Smooth muscle cell (in vitro differentiated cells): ENCODE data around the gene SHCBP1L. TPM values are rescaled to one million over a fixed set of nuclear protein-coding genes. Genes with fewer than 3 reads are reported as not detected.

ENCODE experiments used
- DNase-seq: peaks from one replicate; lab custom pipeline; 2025; ENCODE audit not compliant: unreplicated experiment; lab: John Stamatoyannopoulos, UW
- H2AFZ ChIP-seq: fragments of 200-600 bp; sonication (generic); 2 replicates; pipeline ENCODE4 v1.6.0; 2016; ENCODE audit warnings: antibody characterized with exemption, low read depth, mild to moderate bottlenecking
- H3F3A ChIP-seq: fragments of 200-600 bp; sonication (generic); 2 replicates; pipeline ENCODE4 v1.6.0; 2017; ENCODE audit warnings: antibody characterized with exemption, low read depth
- H3K27ac ChIP-seq: fragments of 200-600 bp; sonication (generic); 2 replicates; pipeline ENCODE4 v1.5.1; 2016; ENCODE audit warnings: low read depth, mild to moderate bottlenecking
- H3K27me3 ChIP-seq: fragments of 200-600 bp; sonication (generic); 2 replicates; pipeline ENCODE4 v1.6.1; 2016; ENCODE audit warnings: low read depth, mild to moderate bottlenecking
- H3K36me3 ChIP-seq: fragments of 200-600 bp; sonication (generic); 2 replicates; pipeline ENCODE4 v1.5.1; 2016; ENCODE audit warnings: low read depth
- H3K4me1 ChIP-seq: fragments of 200-600 bp; sonication (generic); 2 replicates; pipeline ENCODE4 v1.5.1; 2016; ENCODE audit warnings: low read depth
- H3K4me2 ChIP-seq: fragments of 200-600 bp; sonication (generic); 2 replicates; pipeline ENCODE4 v1.6.0; 2016; ENCODE audit warnings: mild to moderate bottlenecking
- H3K4me3 ChIP-seq: fragments of 200-600 bp; sonication (generic); 2 replicates; pipeline ENCODE4 v1.5.1; 2016; ENCODE audit warnings: mild to moderate bottlenecking
- H3K79me2 ChIP-seq: fragments of 200-600 bp; sonication (generic); 2 replicates; pipeline ENCODE4 v1.6.0; 2016; ENCODE audit warnings: low read depth, mild to moderate bottlenecking
- H3K9ac ChIP-seq: fragments of 200-600 bp; sonication (generic); 2 replicates; pipeline ENCODE4 v1.6.0; 2016; ENCODE audit warnings: low read depth
- H3K9me3 ChIP-seq: fragments of 200-600 bp; sonication (generic); replicated peaks from 2 replicates; pipeline ENCODE4 v1.5.1; 2016; ENCODE audit warnings: low read depth
- H4K20me1 ChIP-seq: fragments of 200-600 bp; sonication (generic); 2 replicates; pipeline ENCODE4 v1.6.0; 2016; ENCODE audit warnings: low read depth
- WGBS: methylation state at CpG from one replicate; pipeline ENCODE4 v1.1.7; 2016; ENCODE audit warnings: low lambda C conversion rate; 5-methylcytosine and 5-hydroxymethylcytosine counted together
- polyA plus RNA-seq: library from polyadenylated mRNA; unstranded; fragments of >200 nt; fragmentation: Nextera tagmentation; extraction: Ambion mirVana; gene quantifications from 2 replicates; pipeline ENCODE4 v1.2.1, GENCODE V29; 2016
- total RNA-seq: library from RNA; depleted of rRNA; stranded (reverse); fragments of >200 nt; gene quantifications from 2 replicates; pipeline ENCODE4 v1.2.3, GENCODE V29; 2014
- TF ChIP-seq, protein P1 (sequence below): fragments of 200-600 bp; sonication (generic); IDR thresholded peaks from 2 replicates; pipeline ENCODE4 v1.5.1; 2017; ENCODE audit warnings: borderline replicate concordance, mild to moderate bottlenecking, antibody characterized with exemption; ENCODE audit not compliant: insufficient read depth, poor library complexity, severe bottlenecking

SHCBP1L gene
- total and polyA plus RNA-seq, 2 experiments from 2014 or later: not detected

GRCh38 chr1:182978151-182978853, 25.3 kb upstream of the SHCBP1L start:
- TF ChIP-seq, protein P1, sequence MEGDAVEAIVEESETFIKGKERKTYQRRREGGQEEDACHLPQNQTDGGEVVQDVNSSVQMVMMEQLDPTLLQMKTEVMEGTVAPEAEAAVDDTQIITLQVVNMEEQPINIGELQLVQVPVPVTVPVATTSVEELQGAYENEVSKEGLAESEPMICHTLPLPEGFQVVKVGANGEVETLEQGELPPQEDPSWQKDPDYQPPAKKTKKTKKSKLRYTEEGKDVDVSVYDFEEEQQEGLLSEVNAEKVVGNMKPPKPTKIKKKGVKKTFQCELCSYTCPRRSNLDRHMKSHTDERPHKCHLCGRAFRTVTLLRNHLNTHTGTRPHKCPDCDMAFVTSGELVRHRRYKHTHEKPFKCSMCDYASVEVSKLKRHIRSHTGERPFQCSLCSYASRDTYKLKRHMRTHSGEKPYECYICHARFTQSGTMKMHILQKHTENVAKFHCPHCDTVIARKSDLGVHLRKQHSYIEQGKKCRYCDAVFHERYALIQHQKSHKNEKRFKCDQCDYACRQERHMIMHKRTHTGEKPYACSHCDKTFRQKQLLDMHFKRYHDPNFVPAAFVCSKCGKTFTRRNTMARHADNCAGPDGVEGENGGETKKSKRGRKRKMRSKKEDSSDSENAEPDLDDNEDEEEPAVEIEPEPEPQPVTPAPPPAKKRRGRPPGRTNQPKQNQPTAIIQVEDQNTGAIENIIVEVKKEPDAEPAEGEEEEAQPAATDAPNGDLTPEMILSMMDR: no peak
- H2AFZ ChIP-seq: no peak overlapping the region
- no peaks in the 10 kb centered on the region for H3K79me2 ChIP-seq
- no peaks in the 10 kb centered on the region for H3K9me3 ChIP-seq
- no peak overlapping the region for H3K4me2 ChIP-seq
- no peak for DNase-seq
- no peaks in the 10 kb centered on the region for H4K20me1 ChIP-seq
- H3K27me3 ChIP-seq: no peaks in the 10 kb centered on the region
- H3K4me1 ChIP-seq: peaks cover 21% of the 10 kb centered on the region
- 92% methylated on average over 6 of the region's 6 CpGs for WGBS
- H3K27ac ChIP-seq: no peak overlapping the region
- no peaks in the 10 kb centered on the region for H3K36me3 ChIP-seq
- H3K4me3 ChIP-seq: no peak overlapping the region
- H3K9ac ChIP-seq: no peak overlapping the region
- no peaks in the 10 kb centered on the region for H3F3A ChIP-seq

- Histone ChIP-seq H3K4me2 (no peak overlapping the region), H3K36me3 (no peaks in the 10 kb centered on the region), H4K20me1 (no peaks in the 10 kb centered on the region), H3K9me3 (no peaks in the 10 kb centered on the region), H3K27me3 (no peaks in the 10 kb centered on the region), H3K79me2 (no peaks in the 10 kb centered on the region), H3K4me3 (no peak overlapping the region), H3F3A (no peaks in the 10 kb centered on the region), H3K9ac (no peak overlapping the region), H3K27ac (no peak overlapping the region), H3K4me1 (peaks cover 24% of the 10 kb centered on the region), H2AFZ (no peak overlapping the region)
- 89% methylated on average over 2 of the region's 2 CpGs for WGBS
- no peak for DNase-seq
- TF ChIP-seq, protein P1: no peak
These were observed 24.5 kb upstream of the SHCBP1L start for GRCh38 chr1:182977480-182977879.

GRCh38 chr1:182974506-182975191, 21.7 kb upstream of the SHCBP1L start:
- H2AFZ ChIP-seq: peak overlapping the region; percentile 77
- 52% methylated on average over 2 of the region's 2 CpGs for WGBS

More at GRCh38 chr1:182974506-182975191, 21.7 kb upstream of the SHCBP1L start:
- Histone ChIP-seq H4K20me1 (no peaks in the 10 kb centered on the region), H3K27me3 (no peaks in the 10 kb centered on the region), H3K9me3 (no peaks in the 10 kb centered on the region), H3K27ac (no peak overlapping the region), H3K36me3 (no peaks in the 10 kb centered on the region), H3K9ac (no peak overlapping the region), H3K4me3 (no peak overlapping the region), H3K4me1 (peaks cover 27% of the 10 kb centered on the region), H3K79me2 (no peaks in the 10 kb centered on the region), H3F3A (no peaks in the 10 kb centered on the region), H3K4me2 (no peak overlapping the region)
- no peak for DNase-seq
- TF ChIP-seq, protein P1: no peak
